Kidney epithelial cell (primary cell): ENCODE results near the gene PRUNE2. TPM values are rescaled to one million over a fixed set of nuclear protein-coding genes. Genes with fewer than 3 reads are reported as not detected.

ENCODE experiments used
- DNase-seq: peaks from one replicate; pipeline ENCODE4 v3.0.0-alpha.2; 2010; ENCODE audit warnings: low read depth
- H3K27me3 ChIP-seq: 2 replicates; pipeline ENCODE4 v1.6.0; 2011; ENCODE audit warnings: low read length; ENCODE audit not compliant: control insufficient read depth, insufficient read depth
- H3K36me3 ChIP-seq: 2 replicates; pipeline ENCODE4 v1.5.1; 2011; ENCODE audit warnings: low read length; ENCODE audit not compliant: control insufficient read depth, insufficient read depth
- H3K4me3 ChIP-seq: 2 replicates; pipeline ENCODE4 v1.5.1; 2011; ENCODE audit warnings: low read depth, mild to moderate bottlenecking, control low read depth, low read length
- total RNA-seq: library from RNA; depleted of rRNA; stranded (reverse); fragments of >200 nt; gene quantifications from 2 replicates; pipeline ENCODE4 v1.2.3, GENCODE V29; 2015
- TF ChIP-seq, protein P1 (sequence below): IDR thresholded peaks from 2 replicates; pipeline ENCODE4 v1.5.1; 2011; ENCODE audit warnings: mild to moderate bottlenecking, moderate library complexity, low read length, control low read depth, inconsistent platforms; ENCODE audit not compliant: insufficient read depth, poor library complexity, severe bottlenecking

PRUNE2 gene
- total RNA-seq, 1 donor from 2014 or later: 1.0 TPM

DNA sequence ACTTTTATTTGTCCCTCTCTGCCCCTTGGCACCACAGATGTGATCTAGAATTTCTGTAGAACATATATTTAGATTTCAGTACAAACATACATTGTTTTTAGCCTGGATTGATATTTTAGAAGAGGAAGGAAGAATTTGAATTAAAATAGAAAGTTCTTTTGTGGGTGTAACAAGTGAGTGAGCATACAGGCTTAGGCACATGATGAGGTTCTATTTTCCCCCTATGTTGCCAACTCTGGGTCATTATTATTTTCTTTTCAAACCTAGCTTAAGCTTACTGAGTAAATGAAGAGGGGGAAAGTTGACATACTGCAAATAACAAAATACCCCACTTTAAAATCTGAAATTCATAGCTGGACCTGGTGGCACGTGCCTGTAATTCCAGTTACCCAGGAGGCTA is 344.0 kb downstream of the PRUNE2 start:
- Histone ChIP-seq H3K36me3 (no peaks in the 10 kb centered on the region), H3K27me3 (no peaks in the 10 kb centered on the region), H3K4me3 (no peak overlapping the region)
- TF ChIP-seq, protein P1, sequence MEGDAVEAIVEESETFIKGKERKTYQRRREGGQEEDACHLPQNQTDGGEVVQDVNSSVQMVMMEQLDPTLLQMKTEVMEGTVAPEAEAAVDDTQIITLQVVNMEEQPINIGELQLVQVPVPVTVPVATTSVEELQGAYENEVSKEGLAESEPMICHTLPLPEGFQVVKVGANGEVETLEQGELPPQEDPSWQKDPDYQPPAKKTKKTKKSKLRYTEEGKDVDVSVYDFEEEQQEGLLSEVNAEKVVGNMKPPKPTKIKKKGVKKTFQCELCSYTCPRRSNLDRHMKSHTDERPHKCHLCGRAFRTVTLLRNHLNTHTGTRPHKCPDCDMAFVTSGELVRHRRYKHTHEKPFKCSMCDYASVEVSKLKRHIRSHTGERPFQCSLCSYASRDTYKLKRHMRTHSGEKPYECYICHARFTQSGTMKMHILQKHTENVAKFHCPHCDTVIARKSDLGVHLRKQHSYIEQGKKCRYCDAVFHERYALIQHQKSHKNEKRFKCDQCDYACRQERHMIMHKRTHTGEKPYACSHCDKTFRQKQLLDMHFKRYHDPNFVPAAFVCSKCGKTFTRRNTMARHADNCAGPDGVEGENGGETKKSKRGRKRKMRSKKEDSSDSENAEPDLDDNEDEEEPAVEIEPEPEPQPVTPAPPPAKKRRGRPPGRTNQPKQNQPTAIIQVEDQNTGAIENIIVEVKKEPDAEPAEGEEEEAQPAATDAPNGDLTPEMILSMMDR: no peak
- no peak for DNase-seq

Other genes with a start within 250 kb of the PRUNE2 start
- not detected in 2 replicates for gene PCA3, start 141.7 kb downstream of the PRUNE2 start, total RNA-seq
- gene FOXB2, start 113.5 kb upstream of the PRUNE2 start, total RNA-seq: not detected in 2 replicates